IMR-90 (cell line): Measurements from ENCODE around the gene AP1S1. TPM values are rescaled to one million over a fixed set of nuclear protein-coding genes. Genes with fewer than 3 reads are reported as not detected.

Experiments
- ATAC-seq: fragments of 200-7000 bp; cut with Tn5 transposase; 2 replicates; pipeline ENCODE4 v1.9.1; 2020; ENCODE audit warnings: low read depth, mild to moderate bottlenecking, moderate library complexity
- BruUV-seq: library from RNA; stranded (reverse); fragments of 400-500 nt; replicated peaks from 2 replicates; lab custom pipeline; 2021; lab: Mats Ljungman, UMichigan
- CTCF ChIA-PET: fragments of 300-600 bp; formaldehyde crosslinking; extraction: SDS; loops from one replicate; lab custom pipeline; 2021; ENCODE audit warnings: antibody characterized with exemption; lab: Yijun Ruan, JAX
- POLR2A ChIA-PET: fragments of 300-600 bp; sonication (Branson Sonifier 250); formaldehyde crosslinking; loops from one replicate; lab custom pipeline; 2022; ENCODE audit warnings: antibody characterized with exemption; ENCODE audit not compliant: unreplicated experiment; lab: Charles Lee
- DNase-seq: peaks from one replicate; pipeline ENCODE4 v3.0.0; 2013
- H2AFZ ChIP-seq: replicated peaks from 2 replicates; pipeline ENCODE3; 2013; ENCODE audit warnings: low read length, mild to moderate bottlenecking; ENCODE audit not compliant: poor library complexity
- H2AK5ac ChIP-seq: 2 replicates; pipeline ENCODE4 v1.6.1; 2013; ENCODE audit warnings: low read depth, low read length, inconsistent platforms
- H2AK9ac ChIP-seq: replicated peaks from 2 replicates; pipeline ENCODE3; 2013; ENCODE audit warnings: mild to moderate bottlenecking, low read depth, low read length, moderate library complexity; ENCODE audit not compliant: poor library complexity
- H2BK120ac ChIP-seq: 2 replicates; pipeline ENCODE4 v1.6.1; 2013; ENCODE audit warnings: low read depth, low read length, inconsistent platforms
- H2BK15ac ChIP-seq: 3 replicates; pipeline ENCODE4 v1.6.1; 2013; ENCODE audit warnings: low read depth, low read length, inconsistent platforms
- H2BK20ac ChIP-seq: 2 replicates; pipeline ENCODE4 v1.6.1; 2013; ENCODE audit warnings: low read depth, mild to moderate bottlenecking, inconsistent platforms, low read length, moderate library complexity
- H2BK5ac ChIP-seq: 2 replicates; pipeline ENCODE4 v1.6.1; 2013; ENCODE audit warnings: mild to moderate bottlenecking, low read depth, low read length, inconsistent platforms; ENCODE audit not compliant: poor library complexity, severe bottlenecking
- H3K14ac ChIP-seq: replicated peaks from 2 replicates; pipeline ENCODE4 v1.6.1; 2013; ENCODE audit warnings: low read depth, low read length, inconsistent platforms
- H3K18ac ChIP-seq: 2 replicates; pipeline ENCODE4 v1.6.1; 2013; ENCODE audit warnings: low read depth, low read length, control low read depth
- H3K23ac ChIP-seq: 2 replicates; pipeline ENCODE4 v1.6.1; 2013; ENCODE audit warnings: low read depth, low read length, inconsistent platforms
- H3K27ac ChIP-seq: 2 replicates; pipeline ENCODE4 v1.5.1; 2013; ENCODE audit warnings: mild to moderate bottlenecking, control low read depth, low read length; ENCODE audit not compliant: insufficient read depth
- H3K27me3 ChIP-seq: 2 replicates; pipeline ENCODE4 v1.6.1; 2013; ENCODE audit warnings: low read length; ENCODE audit not compliant: control insufficient read depth, insufficient read depth
- H3K36me3 ChIP-seq: 2 replicates; pipeline ENCODE4 v1.6.1; 2013; ENCODE audit warnings: low read length, mixed read lengths; ENCODE audit not compliant: control insufficient read depth, insufficient read depth
- H3K4ac ChIP-seq: 2 replicates; pipeline ENCODE4 v1.6.1; 2013; ENCODE audit warnings: low read depth, low read length, inconsistent platforms
- H3K4me1 ChIP-seq: 2 replicates; pipeline ENCODE4 v1.6.1; 2013; ENCODE audit warnings: low read length, mixed read lengths; ENCODE audit not compliant: control insufficient read depth, insufficient read depth
- H3K4me2 ChIP-seq: 2 replicates; pipeline ENCODE4 v1.6.1; 2013; ENCODE audit warnings: low read depth, mild to moderate bottlenecking, control low read depth, low read length, moderate library complexity
- H3K4me3 ChIP-seq: 2 replicates; pipeline ENCODE4 v1.5.1; 2013; ENCODE audit warnings: low read depth, mild to moderate bottlenecking, control low read depth, low read length, moderate library complexity; ENCODE audit not compliant: insufficient read depth
- H3K56ac ChIP-seq: 2 replicates; pipeline ENCODE4 v1.6.1; 2013; ENCODE audit warnings: low read length, inconsistent platforms; ENCODE audit not compliant: insufficient read depth; ENCODE audit errors: extremely low read depth
- H3K79me1 ChIP-seq, 2 experiments: 2 replicates each; pipeline ENCODE4 v1.6.1; 2013; ENCODE audit warnings: low read length in 2 of 2, inconsistent platforms in 1 of 2, low read depth in 1 of 2
- H3K9ac ChIP-seq: 2 replicates; pipeline ENCODE4 v1.6.1; 2013; ENCODE audit warnings: low read depth, low read length, control low read depth
- H3K9me1 ChIP-seq: 2 replicates; pipeline ENCODE4 v1.6.1; 2013; ENCODE audit warnings: low read length, inconsistent platforms; ENCODE audit not compliant: insufficient read depth
- H3K9me3 ChIP-seq: 2 replicates; pipeline ENCODE4 v1.6.1; 2013; ENCODE audit warnings: low read length; ENCODE audit not compliant: control insufficient read depth, insufficient read depth
- H4K20me1 ChIP-seq: 2 replicates; pipeline ENCODE4 v1.6.1; 2013; ENCODE audit warnings: low read length, inconsistent platforms; ENCODE audit not compliant: insufficient read depth
- H4K5ac ChIP-seq: 2 replicates; pipeline ENCODE4 v1.6.1; 2013; ENCODE audit warnings: mild to moderate bottlenecking, low read depth, low read length, control low read depth
- H4K8ac ChIP-seq, 2 experiments: 2 replicates each; pipeline ENCODE4 v1.6.1; 2013; ENCODE audit warnings: low read depth in 2 of 2, low read length in 2 of 2, control low read depth in 1 of 2, inconsistent platforms in 1 of 2
- H4K91ac ChIP-seq: 2 replicates; pipeline ENCODE4 v1.6.1; 2013; ENCODE audit warnings: low read depth, low read length, inconsistent platforms; ENCODE audit not compliant: insufficient read depth
- BHLHE40 ChIP-seq: fragments of 150-350 bp; IDR thresholded peaks from 2 replicates; pipeline ENCODE4 v1.6.1; 2016; ENCODE audit warnings: mild to moderate bottlenecking, low read depth, low read length
- CHD1 ChIP-seq: IDR thresholded peaks from 2 replicates; pipeline ENCODE4 v1.6.1; 2012; ENCODE audit warnings: low read depth, low read length, improper control_type of control experiment
- CTCF ChIP-seq: conservative IDR thresholded peaks from 2 replicates; pipeline ENCODE4 v1.5.1; 2012; ENCODE audit warnings: mild to moderate bottlenecking, low read depth, low read length, improper control_type of control experiment
- ELK1 ChIP-seq: fragments of 150-350 bp; IDR thresholded peaks from 2 replicates; pipeline ENCODE4 v1.6.1; 2016; ENCODE audit warnings: low read depth, mild to moderate bottlenecking, low read length, moderate library complexity, borderline replicate concordance
- FOS ChIP-seq: fragments of 150-350 bp; IDR thresholded peaks from 2 replicates; pipeline ENCODE4 v1.6.1; 2016; ENCODE audit warnings: low read depth, low read length
- MAFK ChIP-seq: IDR thresholded peaks from 2 replicates; pipeline ENCODE4 v1.6.1; 2012; ENCODE audit warnings: low read depth, low read length, improper control_type of control experiment
- MXI1 ChIP-seq: IDR thresholded peaks from 2 replicates; pipeline ENCODE4 v1.6.1; 2012; ENCODE audit warnings: low read depth, mild to moderate bottlenecking, low read length, moderate library complexity, borderline replicate concordance
- NFE2L2 ChIP-seq: fragments of 150-350 bp; IDR thresholded peaks from 2 replicates; pipeline ENCODE4 v1.6.1; 2016; ENCODE audit warnings: low read depth, mild to moderate bottlenecking, low read length
- RAD21 ChIP-seq: IDR thresholded peaks from 2 replicates; pipeline ENCODE4 v1.6.1; 2012; ENCODE audit warnings: low read length, improper control_type of control experiment
- RCOR1 ChIP-seq: IDR thresholded peaks from 2 replicates; pipeline ENCODE4 v1.6.1; 2012; ENCODE audit warnings: mild to moderate bottlenecking, low read length, improper control_type of control experiment; ENCODE audit not compliant: insufficient replicate concordance
- RFX5 ChIP-seq: IDR thresholded peaks from 2 replicates; pipeline ENCODE4 v1.8.0; 2012; ENCODE audit warnings: low read depth, mild to moderate bottlenecking, low read length, moderate library complexity
- SMC3 ChIP-seq: fragments of 150-350 bp; IDR thresholded peaks from 2 replicates; pipeline ENCODE4 v1.6.1; 2016; ENCODE audit warnings: low read depth, mild to moderate bottlenecking, antibody characterized with exemption, low read length, moderate library complexity
- WGBS, 2 experiments: methylation state at CpG; one replicate each; pipeline versions ENCODE4 v1.1.5 to v1.1.7; 2013; ENCODE audit warnings: missing lambda C conversion rate in 2 of 2; ENCODE audit not compliant: insufficient read length in 1 of 2; ENCODE audit errors: extremely low coverage in 2 of 2; 5-methylcytosine and 5-hydroxymethylcytosine counted together
- dilution Hi-C: fragments of 300-500 bp; cut with HindIII; formaldehyde crosslinking; loops from one replicate; pipeline ENCODE4 v1.14.3; 2018; ENCODE audit warnings: low sequenced_read_pairs; ENCODE audit not compliant: unreplicated experiment
- in situ Hi-C: fragments of 300-500 bp; cut with MboI; formaldehyde crosslinking; loops from 3 replicates; pipeline ENCODE4 v1.14.3; 2019; ENCODE audit warnings: low sequenced_read_pairs, inconsistent platforms, mixed read lengths
- intact Hi-C: fragments of 100-400 bp; cut with micrococcal nuclease; formaldehyde crosslinking; loops from 2 replicates; pipeline ENCODE4 v1.10.0; 2022
- polyA plus RNA-seq, 3 experiments: library from polyadenylated mRNA; depleted of rRNA; stranded (reverse); fragments of >200 nt; gene quantifications; 2 replicates each; pipeline ENCODE4 v1.2.3, GENCODE V29; 2012; ENCODE audit warnings: low replicate concordance in 1 of 3
- total RNA-seq: library from RNA; depleted of rRNA; stranded (reverse); fragments of >200 nt; gene quantifications from 2 replicates; pipeline ENCODE4 v1.2.3, GENCODE V29; 2012

Gene AP1S1
- total and polyA plus RNA-seq, 2 of the 4 experiments (the other 2 are of a cell fraction), result 187 to 295 TPM

- 9% methylated on average over 37 of the region's 75 CpGs; no CpG with 5 or more reads in 1 of the 2 experiments for WGBS, 2 experiments
- Histone ChIP-seq H3K4ac (no peak overlapping the region), H3K14ac (no peak overlapping the region), H4K20me1 (no peaks in the 10 kb centered on the region), H2BK5ac (no peak overlapping the region), H2BK15ac (no peak overlapping the region), H3K23ac (no peak overlapping the region), H4K5ac (no peak overlapping the region), H3K36me3 (peaks cover 10% of the 10 kb centered on the region), H3K18ac (no peak overlapping the region), H4K91ac (no peak overlapping the region), H3K56ac (no peak overlapping the region), H3K4me3 (no peak overlapping the region), H3K4me1 (no peaks in the 10 kb centered on the region), H2AK5ac (no peak overlapping the region), H3K9ac (no peak overlapping the region), H2BK120ac (no peak overlapping the region), H4K8ac (no peak overlapping the region), H3K27me3 (peaks cover 42% of the 10 kb centered on the region), H2AK9ac (peak overlapping the region; percentile 42), H3K4me2 (peak overlapping the region; percentile 44; the same call in 1 of the 2 replicates), H2AFZ (peak overlapping the region; percentile 78), H3K27ac (no peak overlapping the region), H3K9me3 (0 out of 2 replicates have a peak, but pooled peaks cover 2% of the 10 kb centered on the region), H3K9me1 (no peaks in the 10 kb centered on the region), H3K79me1 (no peaks in the 10 kb centered on the region), H2BK20ac (no peak overlapping the region)
- ATAC-seq (peak; percentile 19), DNase-seq (no peak)
- no TSS peak for BruUV-seq
- POLR2A ChIA-PET, result interaction anchor here (1.2 kb wide), 1 partner anchor 15 kb away, joined by 4 read pairs; the partner anchor contains the start of gene PLOD3
- CTCF ChIA-PET, result interaction anchor here (1.9 kb wide), 1 partner anchor 10 kb away, joined by 7 read pairs; no protein-coding TSS in a partner anchor
- no peak for TF ChIP-seq CHD1
- TF ChIP-seq RAD21, result no peak
- TF ChIP-seq BHLHE40, result no peak
- TF ChIP-seq NFE2L2, result no peak
- TF ChIP-seq MAFK, result no peak
- TF ChIP-seq MXI1, result no peak
- no peak for TF ChIP-seq RCOR1
- no peak for TF ChIP-seq SMC3
- no peak for TF ChIP-seq RFX5
- TF ChIP-seq CTCF, result no peak
- no peak for TF ChIP-seq FOS
- no peak for TF ChIP-seq ELK1
- dilution Hi-C loops (no loop called here), intact Hi-C loops (no loop called here), in situ Hi-C loops (no loop called here)
Measured at GRCh38 chr7:101201695-101202602, 47.7 kb downstream of the AP1S1 start.
